SK-N-SH (cell line): ENCODE data around the gene NOTCH3. TPM values are rescaled to one million over a fixed set of nuclear protein-coding genes. Genes with fewer than 3 reads are reported as not detected.

Source experiments
- CTCF ChIA-PET: fragments of 300-600, 350-600 bp; formaldehyde crosslinking; extraction: SDS; loops from one replicate; lab custom pipeline; 2021; lab: Yijun Ruan, JAX
- POLR2A ChIA-PET: fragments of 350-600 bp; sonication (Branson Sonifier 250); formaldehyde crosslinking; extraction: SDS; loops from one replicate; lab custom pipeline; 2020; ENCODE audit warnings: antibody characterized with exemption, inconsistent platforms; lab: Yijun Ruan, JAX
- DNase-seq: peaks from one replicate; pipeline ENCODE4 v3.0.0; 2012
- H2AFZ ChIP-seq: fragments of 200-600 bp; sonication (generic); 2 replicates; pipeline ENCODE4 v1.8.1; 2016; ENCODE audit warnings: antibody characterized with exemption, mild to moderate bottlenecking, low read depth
- H3F3A ChIP-seq: fragments of 200-600 bp; sonication (generic); replicated peaks from 2 replicates; pipeline ENCODE3; 2016; ENCODE audit warnings: antibody characterized with exemption, mild to moderate bottlenecking; ENCODE audit not compliant: insufficient read depth
- H3K27ac ChIP-seq, 2 experiments: fragments of 200-500 bp in 1 of 2; fragments of 200-600 bp in 1 of 2; sonication (Bioruptor generic) in 1 of 2; sonication (generic), shearing (Covaris generic) in 1 of 2; 2 replicates each; pipeline versions ENCODE4 v1.5.1 to v1.6.1; 2014 to 2016; ENCODE audit warnings: low read depth in 2 of 2, inconsistent platforms in 1 of 2, low read length in 1 of 2, mild to moderate bottlenecking in 1 of 2, mixed read lengths in 1 of 2
- H3K27me3 ChIP-seq: fragments of 200-600 bp; sonication (generic), shearing (Covaris generic); 2 replicates; pipeline ENCODE4 v1.6.1; 2016; ENCODE audit warnings: mixed run types; ENCODE audit not compliant: insufficient read depth
- H3K36me3 ChIP-seq, 2 experiments: fragments of 200-500 bp in 1 of 2; fragments of 200-600 bp in 1 of 2; sonication (Bioruptor generic) in 1 of 2; sonication (generic) in 1 of 2; replicated peaks in 1 of 2; 2 replicates each; pipeline versions ENCODE3 to v1.5.1; 2014 to 2016; ENCODE audit warnings: low read length in 1 of 2, mild to moderate bottlenecking in 1 of 2; ENCODE audit not compliant: insufficient read depth in 2 of 2, control insufficient read depth in 1 of 2
- H3K4me1 ChIP-seq, 2 experiments: fragments of 200-500 bp in 1 of 2; fragments of 200-600 bp in 1 of 2; sonication (Bioruptor generic) in 1 of 2; sonication (generic), shearing (Covaris generic) in 1 of 2; 2 replicates each; pipeline versions ENCODE4 v1.5.1 to v1.6.1; 2014 to 2016; ENCODE audit warnings: low read depth in 1 of 2, low read length in 1 of 2, mixed run types in 1 of 2; ENCODE audit not compliant: insufficient read depth in 2 of 2, control insufficient read depth in 1 of 2
- H3K4me2 ChIP-seq: fragments of 200-600 bp; sonication (generic), shearing (Covaris generic); 2 replicates; pipeline ENCODE4 v1.6.1; 2017; ENCODE audit warnings: mixed run types
- H3K4me3 ChIP-seq, 2 experiments: fragments of 200-500 bp in 1 of 2; fragments of 200-600 bp in 1 of 2; sonication (Bioruptor generic) in 1 of 2; sonication (generic), shearing (Covaris generic) in 1 of 2; 2 replicates each; pipeline versions ENCODE4 v1.5.1 to v1.8.1; 2014 to 2016; ENCODE audit warnings: low read depth in 2 of 2, inconsistent platforms in 1 of 2, low read length in 1 of 2, mild to moderate bottlenecking in 1 of 2, mixed read lengths in 1 of 2, moderate library complexity in 1 of 2
- H3K79me2 ChIP-seq: fragments of 200-600 bp; sonication (generic); 2 replicates; pipeline ENCODE4 v1.8.1; 2017; ENCODE audit warnings: mild to moderate bottlenecking; ENCODE audit not compliant: insufficient read depth
- H3K9ac ChIP-seq: fragments of 200-600 bp; sonication (generic); 2 replicates; pipeline ENCODE4 v1.6.1; 2017; ENCODE audit warnings: mixed run types
- H3K9me2 ChIP-seq: fragments of 200-600 bp; sonication (generic); 2 replicates; pipeline ENCODE4 v1.6.1; 2017; ENCODE audit warnings: mixed run types
- H3K9me3 ChIP-seq: fragments of 200-600 bp; sonication (generic); 2 replicates; pipeline ENCODE4 v1.6.1; 2017; ENCODE audit warnings: mixed run types, mild to moderate bottlenecking, moderate library complexity
- H4K20me1 ChIP-seq: fragments of 200-600 bp; sonication (generic); 2 replicates; pipeline ENCODE4 v1.6.1; 2017; ENCODE audit warnings: mild to moderate bottlenecking, mixed run types; ENCODE audit not compliant: insufficient read depth
- CHD2 ChIP-seq: fragments of 150-350 bp; IDR thresholded peaks from 2 replicates; pipeline ENCODE4 v1.6.1; 2018; ENCODE audit warnings: low read length; ENCODE audit not compliant: partially characterized antibody
- FOSL2 ChIP-seq: IDR thresholded peaks from 2 replicates; pipeline ENCODE4 v1.4.0; 2012; ENCODE audit warnings: low read depth, mild to moderate bottlenecking, moderate library complexity, borderline replicate concordance
- FOXJ3 ChIP-seq: sonication (generic); formaldehyde crosslinking; IDR thresholded peaks from 2 replicates; pipeline ENCODE4 v1.5.1; 2020; ENCODE audit warnings: mild to moderate bottlenecking, missing genetic modification reagents
- GABPA ChIP-seq: IDR thresholded peaks from 2 replicates; pipeline ENCODE4 v1.4.0; 2012; ENCODE audit warnings: low read depth, mild to moderate bottlenecking
- GATA2 ChIP-seq: sonication (generic); formaldehyde crosslinking; IDR thresholded peaks from 2 replicates; pipeline ENCODE4 v1.5.0; 2020; ENCODE audit warnings: mild to moderate bottlenecking, missing genetic modification reagents
- JUND ChIP-seq: IDR thresholded peaks from 2 replicates; pipeline ENCODE4 v1.4.0; 2012
- MAX ChIP-seq: IDR thresholded peaks from 2 replicates; pipeline ENCODE4 v1.4.0; 2012; ENCODE audit warnings: low read depth
- NRF1 ChIP-seq: IDR thresholded peaks from 2 replicates; pipeline ENCODE4 v1.6.1; 2012; ENCODE audit warnings: low read depth, mild to moderate bottlenecking, low read length
- POLR2AphosphoS5 ChIP-seq: IDR thresholded peaks from 2 replicates; pipeline ENCODE4 v1.6.1; 2012; ENCODE audit warnings: low read depth, low read length
- RFX5 ChIP-seq: IDR thresholded peaks from 2 replicates; pipeline ENCODE4 v1.6.1; 2012; ENCODE audit warnings: mild to moderate bottlenecking, improper control_type of control experiment, low read length
- TAF1 ChIP-seq: IDR thresholded peaks from 2 replicates; pipeline ENCODE4 v1.6.1; 2012; ENCODE audit warnings: low read depth, mild to moderate bottlenecking, low read length, moderate library complexity, borderline replicate concordance
- TCF12 ChIP-seq: IDR thresholded peaks from 2 replicates; pipeline ENCODE4 v1.4.0; 2012
- TEAD4 ChIP-seq: IDR thresholded peaks from 2 replicates; pipeline ENCODE4 v1.4.0; 2012; ENCODE audit warnings: mild to moderate bottlenecking, borderline replicate concordance; ENCODE audit not compliant: insufficient read depth
- WGBS: methylation state at CpG from one replicate; pipeline ENCODE4 v1.1.6; 2017; ENCODE audit warnings: low lambda C conversion rate; 5-methylcytosine and 5-hydroxymethylcytosine counted together
- polyA plus RNA-seq, 3 experiments: library from polyadenylated mRNA; depleted of rRNA; stranded (reverse); fragments of >200 nt; gene quantifications; 2 replicates each; pipeline ENCODE4 v1.2.3, GENCODE V29; 2012
- TF ChIP-seq, protein P1 (sequence below): IDR thresholded peaks from 2 replicates; pipeline ENCODE4 v1.6.1; 2012; ENCODE audit warnings: mild to moderate bottlenecking, low read depth, low read length, moderate library complexity
- TF ChIP-seq, protein P2 (sequence below): IDR thresholded peaks from 2 replicates; pipeline ENCODE4; 2012

NOTCH3 gene
- polyA plus RNA-seq, 1 of the 3 experiments (the other 2 are of a cell fraction), result 7.0 TPM

- no peaks in the 10 kb centered on the region for H3K9me3 ChIP-seq
- no peaks in the 10 kb centered on the region for H3K27me3 ChIP-seq
- ChIA-PET POLR2A (interaction anchor here (0.7 kb wide), 1 partner anchor 11 kb away, joined by 3 read pairs; no protein-coding TSS in a partner anchor), CTCF (no interaction called here)
- no peak overlapping the region for H2AFZ ChIP-seq
- TF ChIP-seq, protein P1, sequence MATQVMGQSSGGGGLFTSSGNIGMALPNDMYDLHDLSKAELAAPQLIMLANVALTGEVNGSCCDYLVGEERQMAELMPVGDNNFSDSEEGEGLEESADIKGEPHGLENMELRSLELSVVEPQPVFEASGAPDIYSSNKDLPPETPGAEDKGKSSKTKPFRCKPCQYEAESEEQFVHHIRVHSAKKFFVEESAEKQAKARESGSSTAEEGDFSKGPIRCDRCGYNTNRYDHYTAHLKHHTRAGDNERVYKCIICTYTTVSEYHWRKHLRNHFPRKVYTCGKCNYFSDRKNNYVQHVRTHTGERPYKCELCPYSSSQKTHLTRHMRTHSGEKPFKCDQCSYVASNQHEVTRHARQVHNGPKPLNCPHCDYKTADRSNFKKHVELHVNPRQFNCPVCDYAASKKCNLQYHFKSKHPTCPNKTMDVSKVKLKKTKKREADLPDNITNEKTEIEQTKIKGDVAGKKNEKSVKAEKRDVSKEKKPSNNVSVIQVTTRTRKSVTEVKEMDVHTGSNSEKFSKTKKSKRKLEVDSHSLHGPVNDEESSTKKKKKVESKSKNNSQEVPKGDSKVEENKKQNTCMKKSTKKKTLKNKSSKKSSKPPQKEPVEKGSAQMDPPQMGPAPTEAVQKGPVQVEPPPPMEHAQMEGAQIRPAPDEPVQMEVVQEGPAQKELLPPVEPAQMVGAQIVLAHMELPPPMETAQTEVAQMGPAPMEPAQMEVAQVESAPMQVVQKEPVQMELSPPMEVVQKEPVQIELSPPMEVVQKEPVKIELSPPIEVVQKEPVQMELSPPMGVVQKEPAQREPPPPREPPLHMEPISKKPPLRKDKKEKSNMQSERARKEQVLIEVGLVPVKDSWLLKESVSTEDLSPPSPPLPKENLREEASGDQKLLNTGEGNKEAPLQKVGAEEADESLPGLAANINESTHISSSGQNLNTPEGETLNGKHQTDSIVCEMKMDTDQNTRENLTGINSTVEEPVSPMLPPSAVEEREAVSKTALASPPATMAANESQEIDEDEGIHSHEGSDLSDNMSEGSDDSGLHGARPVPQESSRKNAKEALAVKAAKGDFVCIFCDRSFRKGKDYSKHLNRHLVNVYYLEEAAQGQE, result no peak
- TF ChIP-seq JUND (no peak), FOXJ3 (CRISPR knock-in tag) (no peak), MAX (no peak), POLR2AphosphoS5 (no peak), TCF12 (no peak), FOSL2 (no peak), GABPA (no peak), NRF1 (no peak), TAF1 (no peak), GATA2 (no peak), CHD2 (no peak), RFX5 (no peak), TEAD4 (no peak)
- TF ChIP-seq, protein P2, sequence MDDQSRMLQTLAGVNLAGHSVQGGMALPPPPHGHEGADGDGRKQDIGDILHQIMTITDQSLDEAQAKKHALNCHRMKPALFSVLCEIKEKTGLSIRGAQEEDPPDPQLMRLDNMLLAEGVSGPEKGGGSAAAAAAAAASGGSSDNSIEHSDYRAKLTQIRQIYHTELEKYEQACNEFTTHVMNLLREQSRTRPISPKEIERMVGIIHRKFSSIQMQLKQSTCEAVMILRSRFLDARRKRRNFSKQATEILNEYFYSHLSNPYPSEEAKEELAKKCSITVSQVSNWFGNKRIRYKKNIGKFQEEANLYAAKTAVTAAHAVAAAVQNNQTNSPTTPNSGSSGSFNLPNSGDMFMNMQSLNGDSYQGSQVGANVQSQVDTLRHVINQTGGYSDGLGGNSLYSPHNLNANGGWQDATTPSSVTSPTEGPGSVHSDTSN, result no peak
- H3F3A ChIP-seq, result peaks cover 7% of the 10 kb centered on the region
- peaks cover 8% of the 10 kb centered on the region; the same call in 1 of the 2 replicates for H4K20me1 ChIP-seq
- peaks cover 10 to 57% of the 10 kb centered on the region in 2 experiments for H3K36me3 ChIP-seq
- no peak for DNase-seq
- H3K27ac ChIP-seq, result no peak overlapping the region
- no peak overlapping the region for H3K4me3 ChIP-seq
- H3K9ac ChIP-seq, result no peak overlapping the region
- no peaks in the 10 kb centered on the region for H3K9me2 ChIP-seq
- 0 out of 2 replicates have a peak, but pooled peaks cover 6% of the 10 kb centered on the region for H3K79me2 ChIP-seq
- H3K4me1 ChIP-seq, result peaks cover 0 to 4% of the 10 kb centered on the region in 2 experiments; a peak in 1 of 4 replicates
- no peak overlapping the region for H3K4me2 ChIP-seq
- 94% methylated on average over 9 of the region's 9 CpGs for WGBS
These were observed 36.1 kb upstream of the NOTCH3 start for GRCh38 chr19:15236886-15237285.
